GM18951 (cell line): Measurements from ENCODE around the gene SPI1.

ENCODE experiments used
- POLR2A ChIP-seq: IDR thresholded peaks from 4 replicates; pipeline ENCODE4 v1.6.1; 2011; ENCODE audit warnings: mild to moderate bottlenecking; ENCODE audit not compliant: insufficient read length, insufficient read depth; ENCODE audit errors: extremely low read depth
- in situ Hi-C: fragments of 300-500 bp; cut with MboI; formaldehyde crosslinking; loops from one replicate; pipeline ENCODE4 v1.12.0; 2022; ENCODE audit warnings: low sequenced_read_pairs, mixed read lengths, inconsistent platforms; ENCODE audit not compliant: unreplicated experiment

SPI1 gene

DNA sequence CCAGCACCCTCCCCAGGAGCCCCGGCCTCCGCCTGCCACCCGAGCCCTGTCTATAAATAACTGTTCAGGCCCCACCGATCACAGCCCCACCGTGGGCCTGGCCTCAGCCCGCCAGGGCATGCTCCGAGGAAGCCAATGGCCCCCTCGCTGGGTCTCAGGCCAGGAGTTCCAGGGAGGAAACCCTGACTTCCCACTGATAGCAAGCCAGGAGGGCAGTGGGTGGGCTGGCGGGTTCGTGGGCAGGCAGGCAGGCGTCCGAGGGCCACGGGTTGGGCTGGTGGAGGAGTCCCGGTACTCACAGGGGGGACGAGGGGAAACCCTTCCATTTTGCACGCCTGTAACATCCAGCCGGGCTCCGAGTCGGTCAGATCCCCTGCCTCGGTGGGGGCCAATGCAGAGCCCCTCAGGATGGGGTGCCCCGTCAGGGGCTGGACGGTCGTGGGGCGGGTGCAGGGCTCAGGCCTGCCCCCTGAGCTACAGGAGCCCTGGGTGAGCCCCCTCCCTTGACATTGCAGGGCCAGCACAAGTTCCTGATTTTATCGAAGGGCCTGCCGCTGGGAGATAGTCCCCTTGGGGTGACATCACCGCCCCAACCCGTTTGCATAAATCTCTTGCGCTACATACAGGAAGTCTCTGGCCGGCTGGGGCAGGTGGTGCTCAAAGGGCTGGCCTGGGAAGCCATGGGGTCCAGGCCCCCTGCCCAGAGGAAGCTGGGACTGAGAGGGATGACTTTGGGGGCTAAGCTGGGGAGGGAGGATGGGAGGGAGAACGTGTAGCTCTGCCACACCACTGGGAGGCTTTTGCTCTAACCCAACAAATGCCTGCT lies at the start of gene SPI1:
Gene SPI1, minus strand, starts transcription at position 538 of the 826 bp plus-strand sequence. Its CDS starts 194 bp downstream, at position 344.
- in situ Hi-C loops, result no loop called here
- TF ChIP-seq POLR2A, result peak; percentile 74

DNA sequence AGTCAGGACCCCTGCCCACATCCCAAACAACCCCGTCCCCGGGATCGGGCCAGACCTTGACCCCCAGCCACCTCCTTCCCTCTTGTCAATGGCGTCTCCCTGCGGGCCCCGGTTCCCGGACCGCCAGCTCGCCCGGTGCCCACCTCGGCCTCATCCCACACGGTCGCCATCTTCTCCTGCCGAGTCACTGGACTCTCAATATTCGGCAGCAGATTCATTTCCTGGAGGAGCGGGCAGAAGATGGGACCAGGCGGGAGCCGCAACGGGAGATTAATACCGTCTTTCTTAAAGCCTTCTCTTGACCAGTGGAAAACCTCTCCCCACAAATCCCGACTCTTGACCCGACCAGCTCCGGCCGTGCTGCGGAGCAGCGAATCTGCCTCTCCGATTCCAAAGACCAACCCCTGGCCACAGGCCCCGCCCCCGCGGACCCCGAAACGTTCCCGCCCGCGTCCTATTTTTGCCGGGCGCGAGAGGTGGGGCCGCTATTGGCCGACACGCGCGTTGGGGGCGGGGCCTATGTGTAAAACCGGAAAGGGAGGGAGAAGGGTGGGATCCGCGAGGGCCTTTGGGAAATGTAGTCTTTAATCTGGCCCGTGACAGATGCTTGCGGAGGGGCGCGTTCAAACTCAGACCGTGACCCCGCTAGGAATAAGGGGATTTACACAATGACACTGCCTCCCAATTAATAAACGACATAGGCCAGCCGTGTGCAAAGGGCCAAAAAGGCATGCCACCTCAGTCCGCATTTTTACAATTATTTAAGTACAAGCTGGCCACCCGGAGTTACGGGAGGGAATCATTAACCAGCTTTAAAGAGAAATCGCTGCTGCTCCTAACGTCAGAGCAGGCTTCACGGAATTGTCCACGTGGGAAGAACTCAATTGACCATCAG lies 48.0 kb upstream of the SPI1 start, which contains the start of gene PSMC3:
Gene PSMC3, minus strand, starts transcription at position 378 of the 895 bp plus-strand sequence. Its CDS starts 160 bp downstream, at position 218.
- peak; percentile 82 for TF ChIP-seq POLR2A
- in situ Hi-C loops, result no loop called here

DNA sequence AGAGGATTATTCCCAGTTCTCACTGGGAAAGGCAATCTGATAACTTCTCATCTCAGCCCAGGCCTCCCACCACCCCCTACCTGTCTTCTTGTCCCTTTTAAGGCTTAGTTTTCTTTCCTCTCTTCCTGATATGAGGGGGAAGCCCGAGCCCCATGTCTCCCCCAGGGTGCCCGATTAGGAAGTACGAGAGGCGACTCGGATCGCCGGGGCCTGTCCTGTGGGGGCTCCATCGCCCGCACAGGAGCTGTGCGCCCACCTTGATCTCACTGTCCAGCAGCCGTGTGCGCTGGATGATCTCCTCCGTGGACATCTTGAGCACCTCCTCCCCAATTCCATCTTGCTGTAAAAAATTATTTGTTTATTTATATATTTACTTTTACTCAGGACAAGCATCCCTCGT lies 47.3 kb upstream of the SPI1 start:
- TF ChIP-seq POLR2A, result no peak
- in situ Hi-C loops, result no loop called here

DNA sequence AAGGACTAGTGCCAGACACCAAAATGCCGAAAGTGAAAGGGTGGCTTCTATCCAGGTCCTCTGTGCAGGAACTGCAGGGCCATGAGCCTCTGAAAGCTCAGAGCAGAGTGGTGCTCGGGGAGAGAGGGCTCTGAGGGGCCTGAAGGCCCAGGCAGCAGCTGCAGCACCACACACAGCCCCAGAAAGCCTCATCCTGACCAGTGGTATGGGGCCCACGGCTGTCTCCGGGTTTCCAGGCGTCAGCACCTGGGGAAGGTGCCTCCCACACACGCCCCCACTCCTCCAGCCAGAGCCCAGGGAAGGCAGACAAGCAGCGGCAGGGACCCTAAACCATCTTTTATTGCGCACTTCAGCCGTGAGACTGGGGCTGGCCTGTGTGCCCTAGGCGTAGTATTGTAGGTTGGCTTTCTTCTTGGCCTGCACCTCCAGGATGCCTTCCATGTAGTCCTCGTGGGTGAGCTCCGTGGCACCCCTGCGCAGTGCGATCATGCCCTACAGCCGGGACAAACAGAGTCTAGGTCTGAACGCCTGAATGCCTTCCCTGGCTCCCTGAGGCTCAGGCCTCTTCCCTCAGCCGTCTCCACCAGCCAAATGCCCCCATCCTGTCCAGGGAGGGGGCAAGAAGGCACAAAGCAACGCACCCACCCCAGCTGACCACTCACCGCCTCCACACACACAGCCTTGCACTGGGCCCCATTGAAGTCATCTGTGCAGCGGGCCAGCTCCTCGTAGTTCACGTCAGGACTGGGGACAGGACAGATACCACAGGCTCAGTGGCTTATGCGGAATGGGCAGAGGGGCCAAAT lies 40.3 kb upstream of the SPI1 start:
- in situ Hi-C loops, result no loop called here
- peak; percentile 6 for TF ChIP-seq POLR2A

DNA sequence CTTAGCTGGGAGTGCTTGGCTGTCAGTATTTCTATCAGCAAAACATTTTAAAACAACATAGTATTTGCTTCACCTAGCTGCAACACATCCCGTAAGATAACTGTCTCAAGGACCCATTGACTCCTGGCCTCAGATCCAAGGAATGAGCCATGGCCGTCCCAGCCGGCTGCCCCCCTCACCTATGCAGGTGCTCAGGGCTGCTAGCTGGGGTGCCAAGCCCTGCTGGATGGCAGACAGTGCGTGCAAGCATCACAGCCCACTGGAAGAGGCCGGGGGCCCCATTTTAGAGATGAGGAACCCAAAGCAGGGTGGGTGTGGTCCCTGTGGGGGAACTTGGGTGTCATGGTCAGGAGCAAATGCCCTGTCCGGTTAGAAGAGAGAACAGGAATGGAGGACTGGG lies 39.4 kb upstream of the SPI1 start:
- TF ChIP-seq POLR2A, result no peak
- in situ Hi-C loops, result no loop called here

DNA sequence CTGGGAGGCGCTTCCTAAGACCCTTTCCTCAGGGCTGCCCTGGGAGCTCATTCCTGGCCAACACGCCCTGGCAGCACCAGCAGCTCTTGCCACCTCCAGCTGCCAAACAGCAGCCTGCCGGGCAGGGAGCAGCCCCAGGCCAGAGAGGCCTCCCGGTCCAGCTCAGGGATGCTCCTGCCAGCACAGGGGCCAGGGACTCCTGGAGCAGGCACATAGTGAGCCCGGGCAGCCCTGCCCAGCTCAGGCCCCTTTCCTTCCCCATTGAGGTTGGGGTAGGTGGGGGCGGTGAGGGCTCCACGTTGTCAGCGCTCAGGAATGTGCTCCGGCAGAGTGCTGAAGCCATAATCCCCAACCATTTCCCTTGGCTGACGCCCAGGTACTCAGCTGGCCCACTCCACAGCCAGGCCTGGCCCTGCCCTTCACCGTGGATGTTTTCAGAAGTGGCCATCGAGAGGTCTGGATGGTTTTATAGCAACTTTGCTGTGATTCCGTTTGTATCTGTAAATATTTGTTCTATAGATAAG lies 37.7 kb upstream of the SPI1 start:
- TF ChIP-seq POLR2A, result no peak
- in situ Hi-C loops, result no loop called here

DNA sequence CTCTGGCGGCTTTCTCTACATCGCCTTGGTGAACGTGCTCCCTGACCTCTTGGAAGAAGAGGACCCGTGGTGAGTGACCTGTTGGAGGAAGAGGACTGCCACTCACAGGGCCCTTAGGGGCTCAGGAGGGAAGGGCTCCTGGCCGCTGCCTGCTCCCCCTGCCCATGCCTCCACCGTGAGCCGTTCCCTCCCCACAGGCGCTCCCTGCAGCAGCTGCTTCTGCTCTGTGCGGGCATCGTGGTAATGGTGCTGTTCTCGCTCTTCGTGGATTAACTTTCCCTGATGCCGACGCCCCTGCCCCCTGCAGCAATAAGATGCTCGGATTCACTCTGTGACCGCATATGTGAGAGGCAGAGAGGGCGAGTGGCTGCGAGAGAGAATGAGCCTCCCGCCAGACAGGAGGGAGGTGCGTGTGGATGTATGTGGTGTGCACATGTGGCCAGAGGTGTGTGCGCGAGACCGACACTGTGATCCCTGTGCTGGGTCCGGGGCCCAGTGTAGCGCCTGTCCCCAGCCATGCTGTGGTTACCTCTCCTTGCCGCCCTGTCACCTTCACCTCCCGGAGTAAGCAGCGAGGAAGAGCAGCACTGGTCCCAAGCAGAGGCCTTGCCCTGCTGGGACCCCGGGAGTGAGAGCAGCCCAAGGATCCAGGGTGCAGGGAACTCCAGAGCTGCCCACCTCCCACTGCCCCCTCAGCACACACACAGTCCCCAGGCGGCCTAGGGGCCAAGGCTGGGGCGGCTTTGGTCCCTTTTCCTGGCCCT lies 36.9 kb upstream of the SPI1 start:
- no peak for TF ChIP-seq POLR2A

DNA sequence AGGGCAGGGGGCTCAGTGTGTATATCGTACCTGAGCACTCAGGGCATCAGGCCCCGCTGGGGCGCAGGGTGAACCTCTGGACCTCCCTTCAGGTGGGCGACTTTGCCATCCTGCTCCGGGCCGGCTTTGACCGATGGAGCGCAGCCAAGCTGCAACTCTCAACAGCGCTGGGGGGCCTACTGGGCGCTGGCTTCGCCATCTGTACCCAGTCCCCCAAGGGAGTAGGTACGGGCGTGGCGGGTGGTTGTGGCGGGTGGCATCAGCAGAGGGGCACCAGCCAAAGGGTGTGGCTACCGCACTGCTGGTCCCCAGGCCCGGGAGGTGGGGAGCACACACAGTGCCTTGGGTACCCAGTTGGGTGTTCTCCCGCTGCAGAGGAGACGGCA lies 36.3 kb upstream of the SPI1 start:
- TF ChIP-seq POLR2A, result no peak
- in situ Hi-C loops, result no loop called here

More for the DNA sequence above, 36.9 kb upstream of the SPI1 start:
- in situ Hi-C loops, result no loop called here

DNA sequence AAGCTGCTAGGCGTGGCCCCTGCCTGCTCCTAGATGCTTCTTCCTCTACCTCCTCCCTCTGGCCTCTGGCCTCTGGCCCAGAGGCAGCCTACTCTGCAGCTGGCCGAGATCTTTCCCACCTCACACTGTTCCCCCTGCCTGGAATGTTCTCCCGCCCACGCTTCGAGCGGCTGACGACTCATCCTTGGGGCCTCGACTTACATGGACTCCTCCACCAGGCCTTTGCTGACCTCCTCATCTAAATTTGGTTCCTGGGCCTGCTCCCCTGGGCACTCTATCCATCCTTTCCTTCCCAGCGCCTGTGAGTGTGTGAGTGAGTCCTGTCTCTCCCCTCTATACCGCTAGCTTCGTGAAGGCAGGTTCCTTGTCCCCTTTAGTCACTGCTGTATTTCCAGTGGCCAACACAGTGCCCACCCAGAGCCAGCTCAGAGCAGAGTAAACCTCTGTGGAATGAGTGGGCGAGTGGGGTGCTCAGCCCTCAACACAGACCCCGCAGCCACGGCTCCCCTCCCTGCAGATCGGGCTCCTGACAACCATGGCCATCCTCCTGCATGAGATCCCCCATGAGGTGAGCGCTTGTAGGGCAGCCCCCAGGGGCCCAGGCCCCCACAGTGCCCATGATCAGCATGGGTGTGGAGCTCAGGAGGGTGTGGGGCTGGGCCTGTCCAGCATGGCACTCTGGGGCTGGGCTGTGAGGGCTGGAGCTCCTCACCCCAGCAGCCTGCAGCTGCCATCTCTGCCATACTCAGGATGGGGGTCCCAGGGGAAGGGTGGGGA lies 35.7 kb upstream of the SPI1 start:
- in situ Hi-C loops, result no loop called here
- no peak for TF ChIP-seq POLR2A

DNA sequence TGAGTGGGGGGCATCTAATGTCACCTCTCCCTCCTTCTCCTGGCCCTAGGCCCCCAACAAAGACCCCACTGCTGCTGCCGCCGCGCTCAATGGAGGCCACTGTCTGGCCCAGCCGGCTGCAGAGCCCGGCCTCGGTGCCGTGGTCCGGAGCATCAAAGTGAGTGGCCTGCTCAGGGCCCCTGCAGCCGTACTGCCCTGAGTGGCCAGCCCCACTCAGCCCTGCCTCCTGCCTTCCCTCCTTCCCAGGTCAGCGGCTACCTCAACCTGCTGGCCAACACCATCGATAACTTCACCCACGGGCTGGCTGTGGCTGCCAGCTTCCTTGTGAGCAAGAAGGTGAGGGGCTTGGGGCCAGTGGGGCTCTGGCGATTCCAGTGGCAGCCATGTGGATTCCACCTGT lies 35.0 kb upstream of the SPI1 start:
- no peak for TF ChIP-seq POLR2A
- in situ Hi-C loops, result no loop called here
